ENCODE measurements around the gene MSMB. TPM values are rescaled to one million over a fixed set of nuclear protein-coding genes. Genes with fewer than 3 reads are reported as not detected.
A peak's percentile ranks its signal among the peaks of the same experiment; 100 is the strongest.

MSMB gene
- total and polyA plus RNA-seq, 9 of the 15 experiments (the other 6 are each of a cell fraction or from before 2014, with no cell fraction given), result 0.21 to 0.60 TPM; not detected in 7

DNA sequence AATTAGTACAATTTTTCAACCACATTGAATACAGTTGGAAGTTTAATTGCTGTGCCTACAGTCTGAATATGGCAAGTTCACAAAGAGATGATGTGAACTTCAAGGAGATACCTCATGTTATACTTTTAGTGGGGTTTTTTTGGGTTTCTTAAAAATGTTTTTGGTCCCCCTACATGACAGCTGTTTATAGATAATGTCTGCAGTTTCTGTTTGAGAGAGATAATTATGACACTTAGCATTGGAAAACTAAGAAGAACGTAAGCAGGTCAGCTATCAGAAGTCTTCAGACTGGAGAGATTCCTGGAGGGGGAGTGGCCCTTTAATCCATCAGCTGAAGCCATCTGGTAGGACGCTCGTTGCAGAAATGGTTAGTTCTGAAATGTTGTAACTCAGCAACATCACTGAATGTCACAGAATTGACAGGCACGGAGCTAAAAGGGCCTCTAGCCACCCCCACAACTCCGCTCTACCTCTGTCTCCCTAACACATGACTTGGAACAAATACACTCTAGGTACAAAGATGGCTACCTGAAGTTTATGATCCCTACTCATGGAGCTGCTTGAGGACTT lies 44.8 kb downstream of the MSMB start (continued):
- TF ChIP-seq CTCFL (IDR thresholded peaks at IDR 0.05; ENCODE audit: borderline replicate concordance, insufficient read depth, low read depth, low read length, poor library complexity, severe bottlenecking), result no peak
- TF ChIP-seq ZNF707 (CRISPR knock-in tag; conservative IDR thresholded peaks at IDR 0.05), result no peak
- no peak for TF ChIP-seq SMAD2 (IDR thresholded peaks at IDR 0.05; ENCODE audit: low read depth, low read length)
- TF ChIP-seq, protein P1, sequence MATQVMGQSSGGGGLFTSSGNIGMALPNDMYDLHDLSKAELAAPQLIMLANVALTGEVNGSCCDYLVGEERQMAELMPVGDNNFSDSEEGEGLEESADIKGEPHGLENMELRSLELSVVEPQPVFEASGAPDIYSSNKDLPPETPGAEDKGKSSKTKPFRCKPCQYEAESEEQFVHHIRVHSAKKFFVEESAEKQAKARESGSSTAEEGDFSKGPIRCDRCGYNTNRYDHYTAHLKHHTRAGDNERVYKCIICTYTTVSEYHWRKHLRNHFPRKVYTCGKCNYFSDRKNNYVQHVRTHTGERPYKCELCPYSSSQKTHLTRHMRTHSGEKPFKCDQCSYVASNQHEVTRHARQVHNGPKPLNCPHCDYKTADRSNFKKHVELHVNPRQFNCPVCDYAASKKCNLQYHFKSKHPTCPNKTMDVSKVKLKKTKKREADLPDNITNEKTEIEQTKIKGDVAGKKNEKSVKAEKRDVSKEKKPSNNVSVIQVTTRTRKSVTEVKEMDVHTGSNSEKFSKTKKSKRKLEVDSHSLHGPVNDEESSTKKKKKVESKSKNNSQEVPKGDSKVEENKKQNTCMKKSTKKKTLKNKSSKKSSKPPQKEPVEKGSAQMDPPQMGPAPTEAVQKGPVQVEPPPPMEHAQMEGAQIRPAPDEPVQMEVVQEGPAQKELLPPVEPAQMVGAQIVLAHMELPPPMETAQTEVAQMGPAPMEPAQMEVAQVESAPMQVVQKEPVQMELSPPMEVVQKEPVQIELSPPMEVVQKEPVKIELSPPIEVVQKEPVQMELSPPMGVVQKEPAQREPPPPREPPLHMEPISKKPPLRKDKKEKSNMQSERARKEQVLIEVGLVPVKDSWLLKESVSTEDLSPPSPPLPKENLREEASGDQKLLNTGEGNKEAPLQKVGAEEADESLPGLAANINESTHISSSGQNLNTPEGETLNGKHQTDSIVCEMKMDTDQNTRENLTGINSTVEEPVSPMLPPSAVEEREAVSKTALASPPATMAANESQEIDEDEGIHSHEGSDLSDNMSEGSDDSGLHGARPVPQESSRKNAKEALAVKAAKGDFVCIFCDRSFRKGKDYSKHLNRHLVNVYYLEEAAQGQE (IDR thresholded peaks at IDR 0.05; ENCODE audit: borderline replicate concordance), result no peak
- TF ChIP-seq, protein P1 (CRISPR knock-in tag; IDR thresholded peaks at IDR 0.05; ENCODE audit: low read depth), result no peak
- TF ChIP-seq, protein P2, sequence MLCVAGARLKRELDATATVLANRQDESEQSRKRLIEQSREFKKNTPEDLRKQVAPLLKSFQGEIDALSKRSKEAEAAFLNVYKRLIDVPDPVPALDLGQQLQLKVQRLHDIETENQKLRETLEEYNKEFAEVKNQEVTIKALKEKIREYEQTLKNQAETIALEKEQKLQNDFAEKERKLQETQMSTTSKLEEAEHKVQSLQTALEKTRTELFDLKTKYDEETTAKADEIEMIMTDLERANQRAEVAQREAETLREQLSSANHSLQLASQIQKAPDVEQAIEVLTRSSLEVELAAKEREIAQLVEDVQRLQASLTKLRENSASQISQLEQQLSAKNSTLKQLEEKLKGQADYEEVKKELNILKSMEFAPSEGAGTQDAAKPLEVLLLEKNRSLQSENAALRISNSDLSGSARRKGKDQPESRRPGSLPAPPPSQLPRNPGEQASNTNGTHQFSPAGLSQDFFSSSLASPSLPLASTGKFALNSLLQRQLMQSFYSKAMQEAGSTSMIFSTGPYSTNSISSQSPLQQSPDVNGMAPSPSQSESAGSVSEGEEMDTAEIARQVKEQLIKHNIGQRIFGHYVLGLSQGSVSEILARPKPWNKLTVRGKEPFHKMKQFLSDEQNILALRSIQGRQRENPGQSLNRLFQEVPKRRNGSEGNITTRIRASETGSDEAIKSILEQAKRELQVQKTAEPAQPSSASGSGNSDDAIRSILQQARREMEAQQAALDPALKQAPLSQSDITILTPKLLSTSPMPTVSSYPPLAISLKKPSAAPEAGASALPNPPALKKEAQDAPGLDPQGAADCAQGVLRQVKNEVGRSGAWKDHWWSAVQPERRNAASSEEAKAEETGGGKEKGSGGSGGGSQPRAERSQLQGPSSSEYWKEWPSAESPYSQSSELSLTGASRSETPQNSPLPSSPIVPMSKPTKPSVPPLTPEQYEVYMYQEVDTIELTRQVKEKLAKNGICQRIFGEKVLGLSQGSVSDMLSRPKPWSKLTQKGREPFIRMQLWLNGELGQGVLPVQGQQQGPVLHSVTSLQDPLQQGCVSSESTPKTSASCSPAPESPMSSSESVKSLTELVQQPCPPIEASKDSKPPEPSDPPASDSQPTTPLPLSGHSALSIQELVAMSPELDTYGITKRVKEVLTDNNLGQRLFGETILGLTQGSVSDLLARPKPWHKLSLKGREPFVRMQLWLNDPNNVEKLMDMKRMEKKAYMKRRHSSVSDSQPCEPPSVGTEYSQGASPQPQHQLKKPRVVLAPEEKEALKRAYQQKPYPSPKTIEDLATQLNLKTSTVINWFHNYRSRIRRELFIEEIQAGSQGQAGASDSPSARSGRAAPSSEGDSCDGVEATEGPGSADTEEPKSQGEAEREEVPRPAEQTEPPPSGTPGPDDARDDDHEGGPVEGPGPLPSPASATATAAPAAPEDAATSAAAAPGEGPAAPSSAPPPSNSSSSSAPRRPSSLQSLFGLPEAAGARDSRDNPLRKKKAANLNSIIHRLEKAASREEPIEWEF (CRISPR knock-in tag; IDR thresholded peaks at IDR 0.05), result peak; percentile 95
- TF ChIP-seq, protein P3, sequence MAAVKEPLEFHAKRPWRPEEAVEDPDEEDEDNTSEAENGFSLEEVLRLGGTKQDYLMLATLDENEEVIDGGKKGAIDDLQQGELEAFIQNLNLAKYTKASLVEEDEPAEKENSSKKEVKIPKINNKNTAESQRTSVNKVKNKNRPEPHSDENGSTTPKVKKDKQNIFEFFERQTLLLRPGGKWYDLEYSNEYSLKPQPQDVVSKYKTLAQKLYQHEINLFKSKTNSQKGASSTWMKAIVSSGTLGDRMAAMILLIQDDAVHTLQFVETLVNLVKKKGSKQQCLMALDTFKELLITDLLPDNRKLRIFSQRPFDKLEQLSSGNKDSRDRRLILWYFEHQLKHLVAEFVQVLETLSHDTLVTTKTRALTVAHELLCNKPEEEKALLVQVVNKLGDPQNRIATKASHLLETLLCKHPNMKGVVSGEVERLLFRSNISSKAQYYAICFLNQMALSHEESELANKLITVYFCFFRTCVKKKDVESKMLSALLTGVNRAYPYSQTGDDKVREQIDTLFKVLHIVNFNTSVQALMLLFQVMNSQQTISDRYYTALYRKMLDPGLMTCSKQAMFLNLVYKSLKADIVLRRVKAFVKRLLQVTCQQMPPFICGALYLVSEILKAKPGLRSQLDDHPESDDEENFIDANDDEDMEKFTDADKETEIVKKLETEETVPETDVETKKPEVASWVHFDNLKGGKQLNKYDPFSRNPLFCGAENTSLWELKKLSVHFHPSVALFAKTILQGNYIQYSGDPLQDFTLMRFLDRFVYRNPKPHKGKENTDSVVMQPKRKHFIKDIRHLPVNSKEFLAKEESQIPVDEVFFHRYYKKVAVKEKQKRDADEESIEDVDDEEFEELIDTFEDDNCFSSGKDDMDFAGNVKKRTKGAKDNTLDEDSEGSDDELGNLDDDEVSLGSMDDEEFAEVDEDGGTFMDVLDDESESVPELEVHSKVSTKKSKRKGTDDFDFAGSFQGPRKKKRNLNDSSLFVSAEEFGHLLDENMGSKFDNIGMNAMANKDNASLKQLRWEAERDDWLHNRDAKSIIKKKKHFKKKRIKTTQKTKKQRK (IDR thresholded peaks at IDR 0.05; ENCODE audit: borderline replicate concordance, low read depth, low read length), result no peak
